HG03571 (cell line): ENCODE data around the gene TMEM139.
"Not testable (repeated sequence)": the region's sequence is repeated elsewhere in the genome, so short reads cannot be mapped to it uniquely, and the experiment has no call there.

ENCODE experiments used
- ATAC-seq: cut with Tn5 transposase; IDR thresholded peaks from one replicate; pipeline ENCODE4 v1.9.1; 2021; ENCODE audit not compliant: unreplicated experiment

The TMEM139 gene

DNA sequence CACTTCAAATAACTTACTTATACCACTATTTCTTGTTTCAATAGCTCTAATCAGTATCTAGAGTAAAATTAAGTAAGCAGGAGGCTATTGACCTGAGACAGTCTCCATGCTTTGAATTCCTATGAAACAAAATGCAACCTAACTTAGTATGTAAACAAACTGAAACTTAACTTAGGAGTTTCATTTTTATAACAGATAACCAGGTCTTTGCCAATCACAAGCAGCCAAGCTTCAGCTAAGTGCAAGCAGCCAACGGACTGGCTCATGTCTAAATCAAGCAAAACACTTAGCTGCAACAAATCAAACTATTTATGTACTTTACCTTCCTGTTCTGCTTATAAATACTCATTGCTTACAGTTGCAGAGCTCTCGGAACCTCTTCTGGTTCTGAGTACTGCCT is 25.9 kb upstream of the TMEM139 start:
- peak; percentile 33 for ATAC-seq

DNA sequence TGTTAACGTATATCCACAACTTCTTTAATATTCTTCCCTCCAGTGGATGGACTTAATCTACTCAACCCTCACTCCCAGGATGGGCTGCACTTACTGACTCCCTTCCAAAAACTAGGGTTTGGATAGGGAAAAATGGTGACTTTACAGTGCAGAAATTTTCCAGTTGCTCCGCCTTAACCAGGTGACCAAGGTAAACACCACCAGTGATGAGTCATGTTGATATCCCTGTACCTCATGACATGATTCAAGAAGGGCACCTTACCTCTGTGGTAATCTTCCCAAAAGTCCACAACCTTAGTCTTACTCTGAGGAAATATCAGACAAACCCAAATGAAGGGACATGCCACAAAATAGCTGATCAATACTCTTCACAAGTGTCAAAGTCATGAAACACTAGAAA is 25.0 kb upstream of the TMEM139 start:
- no peak for ATAC-seq

DNA sequence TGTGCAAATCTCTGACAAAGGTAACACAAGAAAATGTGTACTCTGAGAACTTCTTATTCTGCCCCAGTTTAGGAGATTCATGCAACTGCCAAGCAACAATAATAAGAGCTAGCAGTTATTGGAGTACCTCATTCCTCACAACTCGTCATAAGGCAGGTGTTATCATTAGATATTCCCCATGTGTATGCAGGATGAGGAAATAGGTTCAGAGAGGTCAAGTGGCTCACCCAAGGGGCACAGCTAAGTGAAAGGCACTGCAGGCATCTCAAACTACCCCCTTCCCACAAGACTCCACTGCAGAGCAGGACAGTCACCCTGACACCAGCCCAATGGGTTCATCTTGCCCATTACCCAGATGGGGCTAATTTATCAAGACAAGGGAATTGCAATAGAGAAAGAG is 22.9 kb upstream of the TMEM139 start:
- no peak for ATAC-seq

DNA sequence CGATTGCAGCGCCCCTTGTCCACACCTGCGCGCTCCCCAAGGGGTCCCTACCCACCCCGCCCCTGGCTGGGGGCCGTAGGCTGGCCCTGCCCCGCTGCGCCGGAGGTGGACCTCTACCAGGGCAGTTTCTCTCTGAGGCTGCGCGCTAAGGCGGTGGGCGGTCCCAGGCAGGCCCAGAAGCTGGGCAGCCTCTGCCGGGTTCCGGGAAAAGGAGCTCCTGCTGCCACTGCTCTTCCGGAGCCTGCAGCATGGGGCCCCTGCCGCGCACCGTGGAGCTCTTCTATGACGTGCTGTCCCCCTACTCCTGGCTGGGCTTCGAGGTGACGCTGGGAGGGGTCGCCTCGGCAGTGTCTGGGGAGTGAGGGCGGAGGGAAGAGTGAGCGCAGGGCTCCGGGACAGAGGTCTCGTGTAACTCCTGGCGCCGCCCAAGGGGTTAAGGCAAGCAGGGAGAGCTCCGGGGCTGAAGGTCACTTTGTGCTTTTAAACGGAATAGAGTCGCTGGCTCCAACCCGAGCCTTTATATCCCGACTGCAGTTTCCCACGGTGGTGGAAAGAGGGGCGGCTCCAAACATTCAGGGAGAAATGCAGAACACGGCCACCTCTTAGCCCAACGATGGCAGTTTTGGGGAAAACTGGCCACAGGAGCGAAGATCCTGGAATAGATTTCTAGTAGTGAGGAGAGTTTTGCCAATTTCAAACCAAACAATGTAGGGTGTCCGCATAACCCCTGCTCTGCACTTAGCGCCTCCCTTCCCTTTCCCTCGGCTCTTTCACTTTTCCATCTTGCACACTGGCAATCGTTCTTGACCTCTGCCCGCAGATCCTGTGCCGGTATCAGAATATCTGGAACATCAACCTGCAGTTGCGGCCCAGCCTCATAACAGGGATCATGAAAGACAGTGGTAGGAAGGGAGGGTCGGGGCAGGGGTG is 21.2 kb upstream of the TMEM139 start, which contains the start of gene GSTK1:
TSS of gene GSTK1 (plus strand) at position 176 of the 930 bp plus-strand sequence. CDS start at position 249, 73 bp downstream.
- peak; percentile 98 for ATAC-seq

DNA sequence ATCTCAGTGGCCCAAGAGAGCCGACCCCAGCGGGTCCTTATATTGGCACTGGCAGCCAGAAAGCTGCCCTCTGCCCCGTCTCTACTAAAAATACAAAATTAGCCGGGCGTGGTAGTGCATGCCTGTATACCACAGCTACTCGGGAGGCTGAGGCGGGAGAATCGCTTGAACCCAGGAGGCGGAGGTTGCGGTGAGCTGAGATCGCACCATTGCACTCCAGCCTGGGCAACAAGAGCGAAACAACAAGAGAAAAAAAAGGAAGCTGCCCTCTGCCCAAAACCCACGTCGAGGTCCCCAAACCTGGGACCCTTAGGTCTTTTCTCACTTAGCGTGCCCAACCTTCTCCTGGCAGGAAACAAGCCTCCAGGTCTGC is 20.6 kb upstream of the TMEM139 start:
- not testable (repeated sequence) for ATAC-seq

DNA sequence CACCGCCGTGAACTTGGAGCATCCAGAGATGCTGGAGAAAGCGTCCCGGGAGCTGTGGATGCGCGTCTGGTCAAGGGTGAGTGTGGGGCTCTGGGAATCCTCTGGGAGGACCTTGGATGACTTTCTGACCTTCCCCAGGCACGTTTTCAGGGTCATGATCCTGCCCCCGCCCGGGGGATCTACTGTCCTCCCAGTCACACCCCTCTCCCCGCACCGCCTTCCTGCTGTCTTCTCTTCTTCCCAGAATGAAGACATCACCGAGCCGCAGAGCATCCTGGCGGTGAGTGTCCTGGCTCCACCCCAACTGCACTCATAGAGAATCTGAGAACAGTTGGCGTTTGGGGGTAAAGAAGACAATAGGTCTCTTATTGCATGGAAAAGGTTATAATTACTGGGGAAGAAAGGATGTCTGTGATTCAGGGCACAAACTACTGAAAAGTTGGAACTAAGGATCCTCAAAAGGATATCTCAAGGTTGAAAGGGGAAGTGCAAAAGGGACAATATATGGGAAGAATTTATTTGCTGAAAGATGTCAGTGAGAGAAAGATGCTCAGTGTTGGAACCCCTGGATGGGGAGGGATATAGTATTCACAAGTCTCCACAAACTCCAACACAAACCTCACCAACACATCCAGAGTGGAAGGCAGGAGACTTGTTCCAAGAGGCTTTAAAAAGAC is 19.6 kb upstream of the TMEM139 start:
- no peak for ATAC-seq

DNA sequence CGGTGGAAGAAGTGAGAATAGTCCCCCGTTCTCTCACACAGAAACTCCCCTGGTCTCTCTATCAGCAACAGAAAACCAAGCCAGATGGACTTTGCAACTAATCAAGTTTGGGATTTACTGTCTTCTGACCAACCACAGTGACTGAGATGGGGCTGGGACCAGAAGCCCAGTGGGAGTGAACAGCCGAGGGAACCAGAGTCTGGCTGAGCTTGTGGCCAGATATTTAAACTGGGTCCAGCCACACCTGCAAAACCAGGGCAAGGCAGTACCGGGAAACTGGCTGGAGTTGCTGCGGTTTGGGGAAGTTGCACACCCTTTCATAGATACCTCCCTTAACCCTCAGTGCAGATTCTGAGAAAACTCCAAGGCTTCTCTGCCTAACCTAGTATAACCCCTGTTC is 15.5 kb upstream of the TMEM139 start:
- no peak for ATAC-seq

DNA sequence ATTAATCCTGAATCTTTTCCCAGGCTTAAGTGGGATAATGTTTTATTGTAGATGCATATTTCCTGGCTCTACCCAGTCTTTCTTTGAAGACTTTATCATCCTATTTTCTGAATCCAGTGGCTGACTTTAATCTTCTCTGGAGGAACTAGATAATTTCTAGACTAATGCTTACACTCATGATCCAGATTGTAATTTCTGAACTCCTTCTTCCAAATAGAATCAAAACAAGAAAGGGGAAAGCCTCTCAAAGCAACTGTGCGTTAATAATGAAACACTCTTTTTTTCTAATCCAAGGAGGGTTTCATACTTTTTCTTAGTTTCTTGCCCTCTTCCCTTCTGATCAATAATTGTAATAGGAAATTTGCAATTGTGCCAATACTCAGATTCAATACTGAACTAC is 13.5 kb upstream of the TMEM139 start:
- no peak for ATAC-seq

DNA sequence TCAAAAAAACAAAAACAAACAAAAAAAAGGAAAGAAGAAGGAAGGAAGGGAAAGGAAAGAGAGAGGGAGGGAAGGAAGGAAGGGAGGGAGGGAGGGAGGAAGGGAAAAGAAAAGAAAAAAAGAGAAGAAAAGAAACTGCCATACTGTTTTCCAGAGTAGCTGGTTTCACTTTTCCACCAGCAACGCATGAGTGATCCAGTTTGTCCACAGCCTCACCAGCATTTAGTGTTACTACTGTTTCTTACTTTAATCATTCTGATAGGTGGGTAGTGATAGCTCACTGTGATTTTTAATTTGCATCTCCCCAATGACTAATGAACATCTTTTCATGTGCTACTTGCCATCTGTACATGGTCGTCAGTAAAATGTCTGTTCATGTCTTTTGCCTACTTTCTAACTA is 11.9 kb upstream of the TMEM139 start:
- ATAC-seq, result no peak

DNA sequence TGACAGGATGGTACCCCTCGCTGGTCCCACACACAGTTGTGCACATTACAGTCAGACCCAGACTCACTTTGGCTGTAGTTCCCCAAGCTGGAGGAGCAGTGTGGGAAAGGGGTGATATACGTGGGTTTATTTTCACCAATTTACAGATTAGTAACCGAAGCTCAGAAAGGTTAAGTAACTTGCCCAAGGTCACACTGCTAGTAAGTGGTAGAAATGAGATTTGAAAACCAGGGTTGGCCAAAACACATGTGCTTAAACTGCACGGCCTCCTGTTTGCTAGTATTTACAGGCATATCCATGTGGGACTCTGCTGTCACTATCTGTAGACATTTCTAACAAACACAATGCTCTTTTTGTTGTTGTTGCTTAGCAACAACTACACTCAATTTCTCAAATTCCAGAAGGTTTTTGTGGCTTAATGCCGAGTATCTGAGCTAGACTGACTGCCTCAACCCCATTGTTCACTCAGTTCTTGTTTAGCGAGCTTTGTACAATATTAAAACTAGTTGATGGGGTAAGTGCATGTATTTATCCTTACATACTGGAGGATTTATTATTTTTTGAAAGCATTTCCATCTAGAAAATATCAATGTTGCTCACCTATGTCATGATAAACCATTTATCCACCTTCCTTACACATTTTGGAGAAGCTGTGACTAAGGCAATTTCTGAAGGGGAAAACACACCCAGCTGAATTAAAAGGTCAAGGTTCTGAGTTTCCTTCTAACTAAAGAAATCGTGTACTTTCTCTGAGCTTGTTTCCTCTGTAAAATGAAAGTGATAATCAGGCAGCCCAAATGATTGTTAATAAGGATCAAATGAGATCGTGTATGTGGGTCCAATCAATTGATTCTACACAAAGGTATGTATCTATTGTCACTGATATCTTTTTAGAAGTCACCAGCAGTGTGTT is 5.3 kb upstream of the TMEM139 start:
- ATAC-seq, result no peak

DNA sequence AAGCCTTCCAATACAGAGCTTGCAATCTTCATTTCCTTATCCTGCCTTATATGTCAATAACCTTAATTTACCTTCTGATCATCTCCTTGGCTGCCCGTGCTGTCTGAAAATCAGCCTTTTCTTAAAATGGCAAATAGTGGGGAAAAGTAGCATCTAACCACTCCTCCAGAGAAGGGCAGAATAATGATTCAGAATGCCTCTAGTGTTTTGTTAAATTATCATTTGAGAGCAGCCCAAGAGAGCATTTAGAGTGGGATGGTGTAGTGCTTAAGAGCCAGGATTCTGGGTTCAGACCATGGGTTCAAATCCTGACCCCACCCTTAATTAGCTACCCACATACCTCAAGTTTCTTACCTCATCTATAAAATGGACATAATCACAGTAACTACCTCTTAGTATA is 4.6 kb upstream of the TMEM139 start:
- ATAC-seq, result no peak

DNA sequence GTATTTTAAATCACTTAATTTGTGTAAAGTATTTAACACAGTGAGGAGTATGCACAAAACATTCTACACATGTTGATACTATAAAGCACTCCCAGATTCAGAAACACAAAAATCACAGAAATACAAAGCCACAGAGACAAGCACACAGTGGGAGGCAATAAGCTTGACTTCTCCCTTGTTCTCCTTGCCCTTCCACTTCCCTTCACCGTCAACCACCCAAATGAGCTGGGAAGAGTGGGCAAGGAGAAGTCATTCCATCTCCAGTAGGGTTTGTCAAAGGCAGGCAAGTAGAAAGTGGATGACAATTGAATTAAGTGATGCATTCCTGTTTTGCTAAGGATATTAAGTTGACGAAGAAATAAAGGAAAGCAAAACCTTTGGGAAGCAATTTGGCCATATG is 4.2 kb upstream of the TMEM139 start:
- ATAC-seq, result no peak

DNA sequence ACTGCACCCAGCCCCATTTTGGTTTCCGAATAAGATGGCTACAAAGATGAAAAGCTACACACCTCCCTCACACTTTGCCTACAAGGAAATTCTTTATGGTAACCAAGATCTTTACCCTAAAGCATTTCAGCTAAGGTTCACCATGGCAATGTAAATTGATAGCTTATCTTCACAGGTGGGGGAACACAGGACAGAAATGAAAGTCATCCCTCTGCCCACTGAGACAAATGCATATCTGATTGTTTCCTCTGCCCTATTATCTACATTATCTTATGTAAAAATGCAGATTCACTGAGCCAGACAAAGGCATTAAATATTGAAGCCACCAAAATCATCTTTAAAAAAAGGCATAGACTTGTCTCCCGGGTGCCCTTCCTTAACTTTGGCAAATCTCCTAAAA is 3.2 kb upstream of the TMEM139 start:
- no peak for ATAC-seq

DNA sequence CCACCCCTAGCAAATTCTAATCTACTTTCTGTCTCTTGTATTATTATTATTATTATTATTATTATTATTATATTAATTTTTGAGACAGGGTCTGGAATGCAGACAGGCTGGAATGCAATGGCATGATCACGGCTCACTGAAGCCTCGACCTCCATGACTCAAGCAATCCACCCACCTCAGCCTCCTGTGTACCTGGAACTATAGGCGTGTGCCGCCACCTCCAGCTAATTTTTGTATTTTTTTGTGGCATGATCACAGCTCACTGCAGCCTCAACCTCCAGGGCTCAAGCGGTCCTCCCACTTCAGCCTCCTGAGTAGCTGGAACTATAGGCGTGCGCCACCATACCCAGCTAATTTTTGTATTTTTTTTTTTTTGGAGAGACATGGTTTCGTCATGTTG is 2.6 kb upstream of the TMEM139 start:
- ATAC-seq, result no peak

DNA sequence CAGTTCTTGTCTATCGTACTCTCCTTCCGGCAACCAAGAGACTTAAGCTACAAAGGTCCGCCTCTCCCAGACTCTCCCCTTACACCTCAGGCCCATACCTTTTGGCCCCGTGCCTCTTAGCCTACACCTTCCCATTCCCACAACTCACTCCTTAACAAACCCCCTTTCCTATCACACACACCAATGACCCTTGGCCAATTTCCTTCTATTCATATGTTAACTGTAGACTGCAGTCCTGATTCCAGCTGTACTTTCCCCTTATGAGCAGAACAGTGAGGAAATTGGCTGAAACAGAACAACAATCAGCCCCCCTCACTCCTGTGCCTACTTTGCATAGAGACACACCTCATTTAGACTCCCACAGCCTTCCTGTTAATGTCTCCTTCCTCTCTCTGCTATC is 1.4 kb upstream of the TMEM139 start:
- no peak for ATAC-seq

DNA sequence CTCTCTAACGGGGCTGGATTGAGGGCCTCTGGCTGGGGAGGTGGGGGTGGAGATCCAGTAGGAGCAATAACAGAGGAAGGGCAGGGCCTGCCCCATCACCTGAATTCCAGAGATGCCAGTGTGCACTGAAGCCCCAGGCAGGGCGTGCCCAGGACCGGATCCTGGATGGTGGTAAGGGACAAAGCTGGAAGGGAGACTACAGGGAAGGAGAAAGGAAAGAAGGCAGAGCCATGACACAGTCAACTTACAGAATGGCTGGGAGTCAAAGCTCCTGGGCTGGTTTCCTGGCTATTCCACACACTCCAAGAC is 666 bp downstream of the TMEM139 start:
- no peak for ATAC-seq

DNA sequence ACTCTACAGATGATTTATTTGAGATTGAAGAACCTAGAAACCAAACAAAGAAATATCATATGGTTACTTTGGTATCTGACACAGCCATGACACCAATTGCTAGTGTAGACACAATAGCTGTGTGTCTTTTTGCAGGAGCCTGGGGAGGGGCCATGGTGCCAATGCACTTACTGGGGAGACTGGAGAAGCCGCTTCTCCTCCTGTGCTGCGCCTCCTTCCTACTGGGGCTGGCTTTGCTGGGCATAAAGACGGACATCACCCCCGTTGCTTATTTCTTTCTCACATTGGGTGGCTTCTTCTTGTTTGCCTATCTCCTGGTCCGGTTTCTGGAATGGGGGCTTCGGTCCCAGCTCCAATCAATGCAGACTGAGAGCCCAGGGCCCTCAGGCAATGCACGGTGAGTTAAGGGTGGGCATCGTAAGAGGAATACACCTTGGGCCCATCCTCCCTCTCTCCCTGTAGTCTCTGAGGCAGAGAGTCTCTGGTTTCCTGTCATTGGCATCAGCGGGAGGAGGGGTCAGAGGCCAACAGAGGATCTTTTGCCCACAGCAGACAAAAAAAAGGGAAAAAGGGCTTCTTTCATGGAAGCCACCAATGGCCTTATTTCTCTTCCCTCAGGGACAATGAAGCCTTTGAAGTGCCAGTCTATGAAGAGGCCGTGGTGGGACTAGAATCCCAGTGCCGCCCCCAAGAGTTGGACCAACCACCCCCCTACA is 1.2 kb downstream of the TMEM139 start:
- no peak for ATAC-seq

DNA sequence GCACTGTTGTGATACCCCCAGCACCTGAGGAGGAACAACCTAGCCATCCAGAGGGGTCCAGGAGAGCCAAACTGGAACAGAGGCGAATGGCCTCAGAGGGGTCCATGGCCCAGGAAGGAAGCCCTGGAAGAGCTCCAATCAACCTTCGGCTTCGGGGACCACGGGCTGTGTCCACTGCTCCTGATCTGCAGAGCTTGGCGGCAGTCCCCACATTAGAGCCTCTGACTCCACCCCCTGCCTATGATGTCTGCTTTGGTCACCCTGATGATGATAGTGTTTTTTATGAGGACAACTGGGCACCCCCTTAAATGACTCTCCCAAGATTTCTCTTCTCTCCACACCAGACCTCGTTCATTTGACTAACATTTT is 1.7 kb downstream of the TMEM139 start:
- no peak for ATAC-seq

DNA sequence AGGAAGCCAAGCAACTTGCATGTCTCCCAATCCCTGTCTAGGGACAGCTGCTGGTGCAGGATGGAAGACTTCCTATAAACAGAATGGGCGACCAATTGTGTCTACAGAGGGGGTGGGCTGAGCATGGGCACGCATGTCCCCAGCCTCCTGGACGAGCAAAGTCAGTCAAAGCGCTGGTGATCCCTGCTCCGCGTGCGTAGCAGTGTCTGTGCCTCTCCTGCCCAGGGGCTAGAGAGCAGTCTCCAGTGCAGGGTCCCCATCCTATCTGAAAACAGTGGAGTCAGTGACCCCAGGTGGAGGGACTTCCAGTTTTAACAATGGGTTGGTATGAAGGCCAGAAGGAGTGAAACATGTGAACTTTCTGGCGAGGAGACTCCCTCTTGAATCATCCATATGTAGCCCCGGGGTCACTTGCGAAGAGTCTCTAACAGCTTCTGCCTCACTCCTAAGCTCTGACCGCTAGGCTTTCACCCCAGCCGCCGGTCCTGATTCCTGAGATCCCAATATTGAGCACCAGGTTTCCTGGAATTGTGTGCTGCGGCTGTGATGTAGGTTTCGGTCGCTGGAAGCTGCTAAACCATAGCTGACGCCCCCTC is 2.7 kb downstream of the TMEM139 start:
- no peak for ATAC-seq
